CD4-positive, alpha-beta T cell treated with Interleukin-6 at 100 ng/mL for 8 hours (primary cell): ENCODE data around the gene HSBP1.

Experiments
- DNase-seq: peaks from one replicate; pipeline ENCODE4 v3.0.0-alpha.2; 2020; ENCODE audit warnings: mixed read lengths, low spot score

The HSBP1 gene

GRCh38 chr16:83840060-83840617 is 32.4 kb downstream of the HSBP1 start:
- DNase-seq, result no peak

DNA sequence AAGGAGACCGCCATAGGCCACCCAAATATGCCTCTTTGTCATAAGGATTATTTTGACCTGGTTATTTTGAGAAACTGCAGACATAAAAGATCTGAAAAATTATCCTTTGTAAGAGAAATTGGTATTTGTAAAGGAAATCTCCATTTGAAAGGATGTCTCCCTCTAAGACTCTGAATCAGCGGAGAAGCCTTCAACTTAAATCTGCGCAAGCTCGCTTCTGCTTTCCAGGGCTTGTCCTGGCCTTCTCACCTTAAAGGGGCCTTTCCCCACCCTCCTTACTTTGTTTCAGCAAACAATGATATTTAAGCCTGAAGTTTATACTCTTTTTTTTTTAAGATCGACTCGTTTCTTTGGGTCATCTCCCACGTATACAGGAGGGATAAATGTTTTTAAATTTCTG is 34.5 kb downstream of the HSBP1 start:
- DNase-seq, result no peak

GRCh38 chr16:83842756-83843507 is 35.2 kb downstream of the HSBP1 start:
- DNase-seq, result no peak

GRCh38 chr16:83843657-83844056 is 35.9 kb downstream of the HSBP1 start:
- DNase-seq, result no peak

DNA sequence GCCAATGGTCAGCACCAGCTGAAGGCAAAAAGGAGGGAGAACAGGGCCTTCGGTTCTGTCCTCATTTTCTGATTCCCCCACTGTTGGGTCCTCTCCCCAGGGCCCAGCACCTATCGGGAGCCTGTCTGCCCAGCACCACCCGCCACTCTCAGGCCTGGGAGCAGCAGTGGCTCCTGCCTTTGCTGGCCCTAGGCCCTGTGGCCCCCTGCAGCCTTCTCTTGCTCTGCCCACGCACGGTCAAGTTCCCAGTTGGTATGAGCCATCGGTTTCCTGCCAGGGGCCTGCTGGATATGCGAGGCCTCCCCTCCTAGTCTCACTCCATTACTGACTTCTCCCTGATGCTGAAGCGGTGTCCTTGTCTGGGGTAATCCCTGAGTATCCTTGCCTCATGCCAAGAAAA is 37.5 kb downstream of the HSBP1 start:
- no peak for DNase-seq

- no peak for DNase-seq
These were observed 39.8 kb downstream of the HSBP1 start for GRCh38 chr16:83847371-83848225.

- no peak for DNase-seq
These were observed 41.6 kb downstream of the HSBP1 start for GRCh38 chr16:83849421-83849820.

DNA sequence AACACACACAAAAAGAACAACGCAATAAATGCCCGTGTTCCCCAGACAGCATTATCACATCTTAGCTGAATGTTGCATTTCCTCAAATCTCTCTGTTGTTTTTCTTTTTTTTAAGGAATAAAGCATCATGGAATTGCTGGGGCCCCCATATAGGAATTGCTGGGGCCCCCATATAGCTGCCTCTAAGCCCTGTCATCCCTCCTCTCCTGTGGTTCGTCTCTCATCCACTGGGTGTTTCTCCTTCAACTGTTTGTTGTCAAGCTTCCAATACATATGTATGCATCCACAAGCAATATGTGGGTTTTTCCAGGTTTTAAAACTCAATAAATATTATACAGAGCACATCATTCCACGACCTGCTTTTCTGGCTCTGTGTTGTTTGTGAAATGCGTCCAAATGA is 43.2 kb downstream of the HSBP1 start:
- no peak for DNase-seq

DNA sequence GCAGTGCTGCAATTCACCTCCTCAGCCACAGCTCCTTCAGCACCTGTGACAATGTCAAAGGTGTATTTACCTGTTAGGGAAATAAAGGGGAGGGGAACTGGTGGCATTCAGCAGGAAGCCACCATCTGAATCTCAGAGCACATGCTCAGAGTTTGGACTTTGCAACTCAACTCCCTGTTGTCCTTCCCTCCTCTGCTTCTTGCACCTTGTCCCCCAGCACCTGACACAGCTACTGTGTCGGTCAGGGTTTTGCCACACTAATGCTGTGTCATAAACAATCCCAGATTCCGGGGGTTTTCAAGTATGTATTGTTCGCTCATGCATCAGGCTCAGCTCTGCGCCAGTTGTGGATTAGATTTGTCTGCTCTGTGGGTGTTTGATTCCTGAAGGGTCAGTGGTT is 43.7 kb downstream of the HSBP1 start:
- no peak for DNase-seq

- no peak for DNase-seq
These were observed 45.0 kb downstream of the HSBP1 start for GRCh38 chr16:83852774-83853173.

DNA sequence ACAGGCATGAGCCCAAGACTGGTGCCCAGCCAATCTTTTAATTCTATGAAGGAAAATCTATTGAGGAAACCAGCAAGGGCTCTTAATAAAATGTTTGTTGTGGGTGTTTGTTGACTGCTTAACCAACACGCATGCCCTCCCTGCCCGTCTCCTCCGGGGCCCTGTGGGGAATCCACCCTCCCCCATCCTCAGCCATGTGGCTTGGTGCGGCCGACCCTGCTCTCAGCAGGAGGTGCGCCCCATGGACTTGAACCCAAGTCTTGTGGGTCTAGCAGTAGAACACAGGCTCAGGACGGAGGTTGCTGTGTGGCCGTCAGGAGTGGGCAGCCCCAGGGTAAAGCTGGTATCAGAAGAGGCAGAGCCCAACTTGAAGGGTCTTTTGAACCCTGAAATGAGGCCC is 46.1 kb downstream of the HSBP1 start:
- no peak for DNase-seq

DNA sequence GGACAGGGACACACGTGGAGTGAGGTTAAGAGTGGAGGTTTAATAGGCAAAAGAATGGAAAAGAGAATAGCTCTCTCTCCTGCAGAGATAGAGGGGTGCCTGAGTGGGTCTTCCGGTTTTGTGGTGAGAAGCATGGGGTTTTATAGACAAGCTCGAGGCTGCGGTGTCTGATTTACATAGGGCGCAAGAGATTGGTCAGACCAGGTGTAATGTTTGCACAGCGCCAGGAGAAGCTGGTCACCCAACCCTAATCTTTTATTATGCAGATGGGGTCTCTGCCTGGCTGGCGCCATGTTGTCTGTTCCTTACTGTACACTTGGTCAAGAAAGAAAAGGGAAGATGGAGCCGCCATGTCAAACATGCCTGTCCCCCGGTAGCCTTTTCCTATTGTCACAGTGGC is 46.6 kb downstream of the HSBP1 start:
- DNase-seq, result no peak

DNA sequence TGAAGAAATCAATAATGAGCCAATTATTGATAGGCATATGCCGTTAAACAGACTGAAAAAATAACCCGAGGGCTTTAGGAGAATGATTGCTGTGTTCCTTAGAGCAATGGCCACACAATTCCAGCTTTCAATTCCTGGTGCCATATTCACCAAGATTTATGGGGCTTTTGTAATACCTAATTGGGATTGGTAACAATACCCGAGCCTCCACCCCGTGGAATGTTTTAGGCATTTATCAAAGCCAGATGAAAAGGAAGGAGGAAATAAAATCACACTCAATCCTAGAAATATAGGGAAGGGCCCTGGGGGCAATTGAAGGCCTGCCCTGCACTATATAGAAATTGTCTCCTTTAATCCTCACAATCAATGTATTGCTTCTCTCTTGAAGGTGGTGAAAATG is 49.0 kb downstream of the HSBP1 start:
- no peak for DNase-seq

GRCh38 chr16:83859265-83859664 is 51.5 kb downstream of the HSBP1 start:
- DNase-seq, result no peak

DNA sequence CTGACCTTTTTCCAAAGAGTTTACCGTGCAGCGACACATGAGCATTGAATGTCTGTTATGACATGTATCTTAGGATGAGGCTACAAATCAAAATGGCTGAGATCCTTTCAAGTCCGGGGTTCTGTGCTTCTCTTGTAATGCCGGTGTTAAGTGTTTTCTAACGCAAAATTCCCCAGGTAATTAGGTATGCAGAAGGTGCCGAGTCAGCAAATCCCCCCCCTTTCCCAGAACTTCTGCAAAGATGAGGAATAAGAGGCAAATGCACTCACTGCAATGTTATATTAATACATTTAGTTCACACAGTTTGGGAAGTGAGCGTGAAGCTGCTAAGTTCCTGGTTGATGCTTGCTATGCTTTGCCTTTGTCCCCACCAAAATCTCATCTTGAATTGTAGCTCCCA is 54.9 kb downstream of the HSBP1 start:
- no peak for DNase-seq

DNA sequence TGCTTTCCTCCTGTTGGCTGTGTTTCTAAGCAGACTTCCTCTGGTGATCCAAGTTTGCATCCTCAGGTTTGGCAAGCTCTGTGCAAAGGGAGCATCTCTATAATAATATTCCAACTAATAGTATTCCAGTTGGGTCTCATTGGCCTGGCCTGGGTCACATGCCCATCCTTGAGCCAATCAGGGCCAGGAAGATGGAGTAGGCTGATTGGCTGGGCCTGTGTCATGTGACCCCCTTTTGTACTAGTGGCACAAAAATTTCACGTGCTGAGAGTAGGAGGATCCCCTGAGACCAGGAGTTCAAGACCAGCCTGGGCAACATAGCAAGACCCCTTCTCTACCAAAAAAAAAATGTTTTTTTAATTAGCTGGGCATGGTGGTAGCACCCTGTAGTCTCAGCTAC is 55.9 kb downstream of the HSBP1 start:
- DNase-seq, result no peak
